ENCODE data around the gene LEF1. TPM values are rescaled to one million over a fixed set of nuclear protein-coding genes. Genes with fewer than 3 reads are reported as not detected.

Gene LEF1
- total and polyA plus RNA-seq, 2 experiments from 2014 or later: 0.50 to 0.73 TPM

GRCh38 chr4:108092288-108092687 is 76.4 kb downstream of the LEF1 start:
- H3K36me3 Mint-ChIP-seq (ENCODE audit: low read depth): no peaks in the 10 kb centered on the region
- no peak overlapping the region for H3K27ac Mint-ChIP-seq
- H3K36me3 ChIP-seq (ENCODE audit: insufficient read depth): no peaks in the 10 kb centered on the region
- DNase-seq (ENCODE audit: low spot score) (no peak), ATAC-seq (no peak)
- H3K27me3 Mint-ChIP-seq (ENCODE audit: insufficient read depth, low read depth, poor library complexity): no peaks in the 10 kb centered on the region
- no peaks in the 10 kb centered on the region for H3K27me3 ChIP-seq (ENCODE audit: insufficient read depth)
- H2AFZ ChIP-seq: no peak overlapping the region
- no peak overlapping the region for H3K4me3 ChIP-seq
- H3F3A ChIP-seq (replicated peaks; ENCODE audit: low read depth): no peaks in the 10 kb centered on the region
- H3K4me1 Mint-ChIP-seq: peaks cover 14% of the 10 kb centered on the region
- no peak overlapping the region for H3K4me2 ChIP-seq
- H4K20me1 ChIP-seq (replicated peaks; ENCODE audit: insufficient read depth): no peaks in the 10 kb centered on the region
- no peaks in the 10 kb centered on the region for H3K79me2 ChIP-seq (replicated peaks; ENCODE audit: insufficient read depth)
- H3K4me1 ChIP-seq (ENCODE audit: insufficient read depth): peaks cover 5% of the 10 kb centered on the region; the same call in 1 of the 2 replicates
- no peak overlapping the region for H3K27ac ChIP-seq (ENCODE audit: low read depth)
- TF ChIP-seq ZNF331 (CRISPR knock-in tag; IDR thresholded peaks at IDR 0.05; ENCODE audit: low read depth) (no peak), POLR2AphosphoS5 (IDR thresholded peaks at IDR 0.05; ENCODE audit: low read depth) (no peak), CREB1 (CRISPR knock-in tag; IDR thresholded peaks at IDR 0.05; ENCODE audit: low read depth) (no peak), NANOG (IDR thresholded peaks at IDR 0.05; ENCODE audit: borderline replicate concordance) (no peak), EZH2phosphoT487 (IDR thresholded peaks at IDR 0.05; ENCODE audit: unreplicated experiment) (no peak), ZNF462 (CRISPR knock-in tag; IDR thresholded peaks at IDR 0.05) (no peak), EZH2 (IDR thresholded peaks at IDR 0.05; ENCODE audit: low read depth, unreplicated experiment) (no peak), JUNB (IDR thresholded peaks at IDR 0.05; ENCODE audit: unreplicated experiment) (no peak), STAT1 (IDR thresholded peaks at IDR 0.05; ENCODE audit: unreplicated experiment) (no peak), ETS1 (IDR thresholded peaks at IDR 0.05) (no peak), CTCF (conservative IDR thresholded peaks at IDR 0.05; ENCODE audit: low read depth in 2 of 2) (no peak), ZNF114 (CRISPR knock-in tag; IDR thresholded peaks at IDR 0.05) (no peak), REST (IDR thresholded peaks at IDR 0.05; ENCODE audit: unreplicated experiment) (no peak)
- H3K4me3 Mint-ChIP-seq: no peak overlapping the region
- H3K9me2 ChIP-seq (ENCODE audit: insufficient read depth): no peaks in the 10 kb centered on the region
- no peaks in the 10 kb centered on the region for H3K9me3 Mint-ChIP-seq

Data from GM23338 (cell line).